ENCODE measurements around the gene KCNH2.
A peak's percentile ranks its signal among the peaks of the same experiment; 100 is the strongest.
"Not testable (repeated sequence)": the region's sequence is repeated elsewhere in the genome, so short reads cannot be mapped to it uniquely, and the experiment has no call there.

Gene KCNH2

GRCh38 chr7:150927157-150927955 lies 50.8 kb downstream of the KCNH2 start:
- DNase-seq = no peak

GRCh38 chr7:150926066-150926465 lies 52.1 kb downstream of the KCNH2 start:
- no peak for DNase-seq

GRCh38 chr7:150924369-150924781 lies 53.7 kb downstream of the KCNH2 start:
- DNase-seq = no peak

GRCh38 chr7:150923802-150924201 lies 54.3 kb downstream of the KCNH2 start:
- no peak for DNase-seq

- DNase-seq = no peak
Measured at GRCh38 chr7:150923196-150923595, 54.9 kb downstream of the KCNH2 start.

- no peak for DNase-seq
Measured at GRCh38 chr7:150919160-150919559, 59.0 kb downstream of the KCNH2 start.

- no peak for DNase-seq
Measured at GRCh38 chr7:150918378-150918777, 59.7 kb downstream of the KCNH2 start.

- DNase-seq = no peak
Measured at GRCh38 chr7:150917969-150918368, 60.2 kb downstream of the KCNH2 start.

GRCh38 chr7:150916670-150917069 lies 61.5 kb downstream of the KCNH2 start:
- no peak for DNase-seq

GRCh38 chr7:150914966-150915365 lies 63.2 kb downstream of the KCNH2 start:
- DNase-seq = no peak

- DNase-seq = no peak
Measured at GRCh38 chr7:150914196-150914595, 63.9 kb downstream of the KCNH2 start.

GRCh38 chr7:150912427-150912826 lies 65.7 kb downstream of the KCNH2 start:
- no peak for DNase-seq

GRCh38 chr7:150911590-150912267 lies 66.4 kb downstream of the KCNH2 start:
- DNase-seq = no peak

GRCh38 chr7:150910996-150911422 lies 67.1 kb downstream of the KCNH2 start:
- no peak for DNase-seq

- not testable (repeated sequence) for DNase-seq
Measured at GRCh38 chr7:150910305-150910995, 67.7 kb downstream of the KCNH2 start.

- DNase-seq = peak in 1 of 2 experiments; percentile 35
Measured at GRCh38 chr7:150909200-150909995, 68.7 kb downstream of the KCNH2 start.

- no peak for DNase-seq
Measured at GRCh38 chr7:150908173-150908572, 69.9 kb downstream of the KCNH2 start.

GRCh38 chr7:150904011-150904909 lies 73.9 kb downstream of the KCNH2 start:
- DNase-seq = no peak

- peak; percentile 15 to 33 for DNase-seq
Measured at GRCh38 chr7:150903606-150904005, 74.5 kb downstream of the KCNH2 start.

- no peak for DNase-seq
Measured at GRCh38 chr7:150902078-150903033, 75.8 kb downstream of the KCNH2 start.

Measured in activated CD4-positive, alpha-beta T cell treated with anti-CD3 and anti-CD28 coated beads, Interleukin-2, amount 50 U/mL, for 48 hours (primary cell).